ENCODE data around the gene CLK3.
"Not testable (repeated sequence)": the region's sequence is repeated elsewhere in the genome, so short reads cannot be mapped to it uniquely, and the experiment has no call there.

The CLK3 gene

GRCh38 chr15:74589826-74590225, 25.8 kb upstream of the CLK3 start:
- DNase-seq (ENCODE audit: low read depth, low spot score), result no peak
- no peak overlapping the region for H3K4me3 ChIP-seq (ENCODE audit: low read depth, low read length)
- in situ Hi-C loops (cut with HindIII; ENCODE audit: low sequenced_read_pairs), result no loop called here
- TF ChIP-seq, protein P1, sequence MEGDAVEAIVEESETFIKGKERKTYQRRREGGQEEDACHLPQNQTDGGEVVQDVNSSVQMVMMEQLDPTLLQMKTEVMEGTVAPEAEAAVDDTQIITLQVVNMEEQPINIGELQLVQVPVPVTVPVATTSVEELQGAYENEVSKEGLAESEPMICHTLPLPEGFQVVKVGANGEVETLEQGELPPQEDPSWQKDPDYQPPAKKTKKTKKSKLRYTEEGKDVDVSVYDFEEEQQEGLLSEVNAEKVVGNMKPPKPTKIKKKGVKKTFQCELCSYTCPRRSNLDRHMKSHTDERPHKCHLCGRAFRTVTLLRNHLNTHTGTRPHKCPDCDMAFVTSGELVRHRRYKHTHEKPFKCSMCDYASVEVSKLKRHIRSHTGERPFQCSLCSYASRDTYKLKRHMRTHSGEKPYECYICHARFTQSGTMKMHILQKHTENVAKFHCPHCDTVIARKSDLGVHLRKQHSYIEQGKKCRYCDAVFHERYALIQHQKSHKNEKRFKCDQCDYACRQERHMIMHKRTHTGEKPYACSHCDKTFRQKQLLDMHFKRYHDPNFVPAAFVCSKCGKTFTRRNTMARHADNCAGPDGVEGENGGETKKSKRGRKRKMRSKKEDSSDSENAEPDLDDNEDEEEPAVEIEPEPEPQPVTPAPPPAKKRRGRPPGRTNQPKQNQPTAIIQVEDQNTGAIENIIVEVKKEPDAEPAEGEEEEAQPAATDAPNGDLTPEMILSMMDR (IDR thresholded peaks at IDR 0.05; ENCODE audit: low read depth, low read length), result no peak

DNA sequence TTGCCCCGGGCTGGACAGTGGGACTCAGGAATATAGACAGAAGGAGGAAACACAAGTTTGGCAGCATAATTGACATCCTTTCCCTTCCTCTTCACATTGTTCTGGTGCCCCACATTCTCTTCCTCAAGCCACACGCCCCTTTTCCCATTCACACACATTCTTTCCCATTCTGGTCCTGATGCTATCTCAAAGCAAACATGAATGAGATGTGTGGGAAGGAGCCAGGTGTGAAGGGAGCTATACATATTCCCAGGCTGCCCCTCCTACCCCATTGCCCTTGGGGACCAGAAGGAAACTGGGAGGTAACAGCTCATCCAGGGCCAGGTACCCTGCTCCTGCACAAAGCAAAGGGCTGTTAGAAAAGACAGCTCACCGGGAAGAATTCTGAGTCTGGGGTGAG, 23.4 kb upstream of the CLK3 start:
- no peak for DNase-seq (ENCODE audit: low read depth, low spot score)
- TF ChIP-seq, protein P1 (IDR thresholded peaks at IDR 0.05; ENCODE audit: low read depth, low read length), result no peak

DNA sequence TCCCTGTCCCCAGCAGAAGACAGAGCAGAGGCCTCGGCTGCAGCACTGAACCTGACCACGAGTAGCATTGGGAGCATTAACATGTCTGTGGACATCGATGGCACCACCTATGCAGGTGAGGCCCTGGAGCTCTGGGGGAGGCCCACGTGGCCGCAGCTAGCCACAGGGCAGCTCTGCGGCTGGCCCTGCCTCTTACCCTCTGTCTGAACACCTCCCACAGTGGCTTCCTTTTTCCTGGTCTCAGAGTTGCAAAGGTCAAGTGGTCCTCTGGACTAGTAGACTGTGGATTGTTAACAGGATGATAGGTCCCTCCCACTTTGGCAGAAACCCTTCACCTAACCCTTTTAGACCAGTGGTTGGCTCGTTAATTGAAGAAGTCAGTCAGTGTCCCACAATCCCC, 22.5 kb upstream of the CLK3 start:
- TF ChIP-seq, protein P1 (IDR thresholded peaks at IDR 0.05; ENCODE audit: low read depth, low read length), result no peak
- no peak for DNase-seq (ENCODE audit: low read depth, low spot score)
- no peak overlapping the region for H3K4me3 ChIP-seq (ENCODE audit: low read depth, low read length)
- in situ Hi-C loops (cut with HindIII; ENCODE audit: low sequenced_read_pairs), result no loop called here

More for the DNA sequence above, 23.4 kb upstream of the CLK3 start:
- H3K4me3 ChIP-seq (ENCODE audit: low read depth, low read length), result no peak overlapping the region
- in situ Hi-C loops (cut with HindIII; ENCODE audit: low sequenced_read_pairs), result no loop called here

GRCh38 chr15:74594455-74594854, 21.2 kb upstream of the CLK3 start:
- no peak for DNase-seq (ENCODE audit: low read depth, low spot score)
- in situ Hi-C loops (cut with HindIII; ENCODE audit: low sequenced_read_pairs), result no loop called here
- no peak overlapping the region for H3K4me3 ChIP-seq (ENCODE audit: low read depth, low read length)
- TF ChIP-seq, protein P1 (IDR thresholded peaks at IDR 0.05; ENCODE audit: low read depth, low read length), result no peak

DNA sequence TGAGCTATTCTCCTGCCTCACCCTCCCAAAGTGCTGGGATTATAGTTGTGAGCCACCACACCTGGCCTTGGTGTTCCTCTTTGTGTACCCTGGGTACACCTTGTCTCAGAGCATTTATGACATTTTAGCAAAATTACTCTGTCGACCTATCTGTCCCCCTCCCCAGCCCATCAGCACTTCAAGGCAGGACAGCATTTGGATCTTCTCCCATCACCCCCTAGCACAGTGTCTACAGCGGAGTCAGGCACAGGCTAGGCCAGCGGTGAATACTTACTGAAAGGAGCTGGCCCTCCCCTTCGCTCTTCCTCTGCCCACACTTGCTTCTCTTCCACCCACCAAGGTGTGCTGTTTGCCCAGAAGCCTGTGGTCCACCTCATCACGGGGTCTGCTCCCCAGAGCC, 20.4 kb upstream of the CLK3 start:
- in situ Hi-C loops (cut with HindIII; ENCODE audit: low sequenced_read_pairs), result no loop called here
- TF ChIP-seq, protein P1 (IDR thresholded peaks at IDR 0.05; ENCODE audit: low read depth, low read length), result no peak
- no peak overlapping the region for H3K4me3 ChIP-seq (ENCODE audit: low read depth, low read length)
- DNase-seq (ENCODE audit: low read depth, low spot score), result no peak

GRCh38 chr15:74596736-74597135, 18.9 kb upstream of the CLK3 start:
- DNase-seq (ENCODE audit: low read depth, low spot score); H3K4me3 ChIP-seq (ENCODE audit: low read depth, low read length); in situ Hi-C loops (cut with HindIII; ENCODE audit: low sequenced_read_pairs): not testable (repeated sequence)

- in situ Hi-C loops (cut with HindIII; ENCODE audit: low sequenced_read_pairs); H3K4me3 ChIP-seq (ENCODE audit: low read depth, low read length); DNase-seq (ENCODE audit: low read depth, low spot score): not testable (repeated sequence)
Measured at GRCh38 chr15:74597146-74597705, 18.4 kb upstream of the CLK3 start.

Data from astrocyte of the spinal cord (primary cell).